Superior temporal gyrus (tissue), 1 donor: Measurements from ENCODE around the gene COPS4.
A peak's percentile ranks its signal among the peaks of the same experiment; 100 is the strongest.
"Not testable (repeated sequence)": the region's sequence is repeated elsewhere in the genome, so short reads cannot be mapped to it uniquely, and the experiment has no call there.

Experiments
- DNase-seq: peaks from one replicate; pipeline ENCODE4 v3.0.0-alpha.2; 2016; ENCODE audit errors: extremely low spot score

Gene COPS4

DNA sequence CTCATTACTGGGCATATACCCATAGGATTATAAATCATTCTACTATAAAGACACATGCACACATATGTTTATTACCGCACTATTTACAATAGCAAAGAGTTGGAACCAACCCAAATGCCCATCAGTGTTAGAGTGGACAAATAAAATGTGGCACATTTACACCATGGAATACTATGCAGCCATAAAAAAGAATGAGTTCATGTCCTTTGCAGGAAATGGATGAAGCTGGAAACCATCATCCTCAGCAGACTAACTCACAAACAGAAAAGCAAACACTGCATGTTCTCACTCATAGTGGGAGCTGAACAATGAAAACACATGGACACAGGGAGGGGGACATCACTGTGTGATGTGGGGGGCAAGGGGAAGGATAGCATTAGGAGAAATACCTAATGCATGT is 11.4 kb upstream of the COPS4 start:
- not testable (repeated sequence) for DNase-seq

- DNase-seq, result no peak
Observed at GRCh38 chr4:83024233-83024632, 10.8 kb upstream of the COPS4 start.

DNA sequence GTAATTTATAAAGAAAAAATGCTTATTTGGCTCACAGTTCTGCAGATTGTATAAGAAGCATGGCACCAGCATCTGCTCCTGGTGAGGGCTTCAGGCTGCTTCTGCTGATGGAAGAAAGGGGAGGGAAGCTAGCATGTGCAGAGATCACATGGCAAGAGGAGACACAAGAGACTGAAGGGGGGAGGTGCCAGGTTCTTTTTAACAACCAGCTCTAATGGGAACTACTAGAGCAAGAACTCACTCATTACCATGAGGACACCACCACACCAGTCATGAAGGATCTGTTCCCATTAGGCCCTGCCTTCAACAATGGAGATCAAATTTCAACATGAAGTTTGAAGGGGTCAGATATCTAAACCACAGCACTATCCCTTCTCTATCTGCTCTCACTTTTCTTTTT is 9.4 kb upstream of the COPS4 start:
- DNase-seq, result no peak

GRCh38 chr4:83028976-83029375 is 6.0 kb upstream of the COPS4 start:
- no peak for DNase-seq

DNA sequence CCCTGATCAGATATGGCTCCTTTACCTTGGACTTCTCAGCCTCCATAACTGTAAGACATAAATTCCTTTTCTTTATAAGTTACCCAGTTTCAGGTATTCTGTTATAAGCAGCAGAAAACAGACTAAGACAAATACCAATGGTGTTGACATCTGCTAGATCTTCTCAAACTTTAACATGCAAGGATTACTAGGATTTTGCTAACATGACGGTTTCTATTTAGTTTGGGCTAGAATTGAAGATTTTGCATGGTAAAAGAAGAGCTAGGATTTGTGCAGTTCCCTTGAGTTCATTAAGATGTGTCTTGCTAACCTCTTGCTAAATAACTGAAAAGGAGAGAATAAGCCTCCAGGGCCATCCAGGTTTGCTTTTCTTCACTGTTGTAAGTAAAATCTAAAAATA is 5.3 kb upstream of the COPS4 start:
- no peak for DNase-seq

GRCh38 chr4:83036991-83037665 is 2.1 kb downstream of the COPS4 start:
- no peak for DNase-seq

DNA sequence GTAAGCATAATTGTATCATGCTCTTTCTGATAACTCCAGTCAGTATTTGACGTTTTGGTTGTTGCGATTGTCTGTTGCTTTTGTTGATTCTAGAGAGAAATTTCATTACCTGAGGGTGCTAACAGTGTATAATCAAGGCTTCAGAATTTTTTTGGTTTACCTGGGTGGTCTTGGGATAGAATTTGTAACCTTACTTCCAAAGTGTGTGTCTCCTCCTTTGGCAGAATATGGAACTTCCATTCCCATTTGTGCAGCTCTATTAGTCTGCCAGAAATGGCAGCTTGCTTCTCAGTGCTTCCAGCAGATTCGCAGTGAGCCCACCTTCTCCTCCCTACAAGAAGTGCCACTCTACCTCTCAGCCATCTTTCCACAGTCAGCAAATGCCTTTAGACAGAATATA is 5.3 kb downstream of the COPS4 start:
- DNase-seq, result no peak

- not testable (repeated sequence) for DNase-seq
Observed at GRCh38 chr4:83043157-83043556, 8.2 kb downstream of the COPS4 start.

GRCh38 chr4:83043801-83044407 is 8.9 kb downstream of the COPS4 start:
- no peak for DNase-seq

DNA sequence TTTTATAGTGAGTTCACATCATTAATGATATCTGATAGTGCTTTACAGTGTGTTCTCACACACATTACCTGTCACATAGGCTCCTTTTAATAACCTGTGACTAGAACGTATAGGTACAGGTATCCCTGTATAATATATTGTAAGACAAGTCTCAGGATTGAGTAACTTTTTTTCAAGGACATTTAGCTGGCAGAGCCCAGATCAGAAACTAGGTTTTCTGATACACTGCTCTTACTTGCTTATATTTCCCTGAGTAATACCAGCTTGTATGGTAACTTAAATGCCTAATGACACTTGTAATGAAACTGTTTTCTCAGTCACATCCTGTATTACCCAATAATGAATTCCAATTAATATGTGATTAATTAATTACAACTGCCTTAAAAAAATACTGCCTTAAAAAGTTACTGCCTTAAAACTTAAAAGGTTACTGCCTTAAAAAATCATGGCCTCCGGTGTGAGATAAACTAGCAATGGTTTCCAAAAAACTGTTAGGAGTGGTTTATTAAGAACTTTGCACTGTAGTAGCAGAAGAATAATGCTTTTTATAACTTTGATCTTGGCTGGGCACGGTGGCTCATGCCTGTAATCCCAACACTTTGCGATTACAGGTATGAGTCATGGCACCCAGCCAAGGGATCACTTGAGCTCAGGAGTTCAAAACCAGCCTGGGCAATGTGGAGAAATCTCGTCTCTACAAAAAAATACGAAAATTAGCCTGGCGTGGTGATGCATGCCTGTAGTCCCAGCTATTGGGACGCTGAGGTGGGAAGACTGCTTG is 11.9 kb downstream of the COPS4 start:
- no peak for DNase-seq

DNA sequence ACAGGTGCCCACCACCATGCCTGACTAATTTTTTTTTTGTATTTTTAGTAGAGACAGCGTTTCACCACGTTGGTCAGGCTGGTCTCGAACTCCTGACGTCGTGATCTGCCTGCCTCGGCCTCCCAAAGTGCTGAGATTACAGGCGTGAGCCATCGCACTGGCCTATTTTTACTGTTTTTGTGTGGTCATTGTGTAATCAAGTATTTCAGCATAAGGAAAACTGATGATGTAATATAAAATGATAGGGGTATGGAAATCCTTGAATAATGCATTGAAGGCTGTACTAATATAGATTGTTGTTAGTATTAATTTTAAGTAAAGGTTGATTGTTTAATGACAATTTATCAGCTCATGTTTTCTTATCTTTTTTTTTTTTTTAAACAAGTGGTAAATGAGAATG is 13.8 kb downstream of the COPS4 start:
- DNase-seq, result not testable (repeated sequence)

- DNase-seq, result no peak
Observed at GRCh38 chr4:83054928-83055327, 19.9 kb downstream of the COPS4 start.

DNA sequence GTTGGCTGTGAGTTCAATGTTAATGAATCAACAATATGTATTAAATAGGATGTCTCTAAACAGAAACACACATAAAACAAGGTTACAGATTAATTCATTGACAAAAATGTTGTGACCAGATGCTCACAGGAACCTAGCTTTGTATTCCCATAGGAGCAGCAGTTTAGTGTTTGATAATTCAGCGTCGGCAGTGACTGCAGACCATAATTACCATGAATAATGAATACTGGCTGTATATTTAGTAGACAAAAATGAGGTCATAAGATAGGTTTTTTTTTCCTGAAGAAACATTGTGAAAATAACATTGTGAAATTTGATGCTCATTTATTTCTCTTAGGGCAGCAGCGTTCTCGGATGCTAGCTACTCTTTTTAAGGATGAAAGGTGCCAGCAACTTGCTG is 27.8 kb downstream of the COPS4 start:
- no peak for DNase-seq

DNA sequence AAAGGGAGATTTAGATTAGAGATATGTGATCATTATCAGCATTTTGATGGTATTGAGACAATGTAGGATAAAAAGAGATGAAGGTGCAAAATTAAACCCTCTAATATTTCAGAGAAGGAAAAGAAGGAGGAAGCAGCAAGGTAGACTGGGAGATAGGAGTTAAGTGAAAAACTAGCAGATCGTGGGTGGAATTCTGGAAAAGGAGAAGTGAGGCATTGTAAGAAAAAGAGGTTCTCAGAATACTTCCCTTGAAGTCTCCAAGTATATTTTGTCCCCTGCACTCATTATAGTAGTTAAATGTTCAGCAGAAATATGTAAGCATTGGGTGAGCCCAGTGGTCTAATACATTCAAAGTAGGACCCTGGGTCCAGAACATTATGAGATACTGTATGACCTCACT is 30.3 kb downstream of the COPS4 start:
- no peak for DNase-seq

DNA sequence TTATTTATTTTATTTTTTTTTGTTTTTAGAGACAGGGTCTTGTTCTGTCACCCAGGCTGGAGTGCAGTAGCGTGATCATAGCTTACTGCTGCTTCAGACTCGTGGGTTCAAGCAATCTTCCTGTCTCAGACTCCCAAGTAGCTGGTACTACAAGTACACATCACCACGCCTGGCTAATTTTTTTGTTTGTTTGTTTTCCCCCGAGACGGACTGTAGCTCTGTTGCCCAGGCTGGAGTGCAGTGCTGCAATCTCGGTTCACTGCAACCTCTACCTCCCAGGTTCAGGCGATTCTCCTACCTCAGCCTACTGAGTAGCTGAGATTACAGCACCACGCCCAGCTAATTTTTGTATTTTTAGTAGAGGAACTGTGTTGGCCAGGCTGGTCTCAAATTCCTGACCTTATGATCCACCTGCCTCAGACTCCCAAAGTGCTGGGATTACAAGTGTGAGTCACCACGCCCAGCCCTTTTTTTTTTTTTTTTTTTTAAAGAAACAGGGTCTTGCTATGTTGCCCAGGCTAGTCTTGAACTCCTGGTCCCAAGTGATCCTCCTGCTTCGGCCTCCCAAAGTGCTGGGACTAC is 32.2 kb downstream of the COPS4 start:
- no peak for DNase-seq

DNA sequence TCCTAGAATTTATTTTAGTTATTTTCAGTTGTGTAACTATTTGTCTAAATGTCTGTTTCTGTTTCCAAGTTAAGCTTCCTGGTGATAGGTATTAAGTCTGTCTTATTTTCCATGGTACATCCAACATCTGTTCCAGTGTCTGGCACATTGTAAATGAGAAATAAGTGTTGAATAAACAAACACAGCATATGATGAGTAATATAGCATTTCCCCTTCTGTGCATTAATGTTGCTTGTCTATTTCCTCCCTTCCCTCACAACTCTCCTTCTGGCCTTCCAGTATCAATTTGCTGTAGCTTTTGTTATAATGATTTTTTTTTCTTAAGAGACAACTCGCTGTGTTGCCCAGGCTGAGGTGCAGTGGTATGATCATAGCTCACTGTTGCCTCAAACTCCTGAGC is 36.1 kb downstream of the COPS4 start:
- DNase-seq, result no peak

GRCh38 chr4:83074086-83074704 is 39.2 kb downstream of the COPS4 start:
- peak; percentile 83 for DNase-seq

GRCh38 chr4:83074783-83075182 is 39.8 kb downstream of the COPS4 start:
- DNase-seq, result not testable (repeated sequence)

DNA sequence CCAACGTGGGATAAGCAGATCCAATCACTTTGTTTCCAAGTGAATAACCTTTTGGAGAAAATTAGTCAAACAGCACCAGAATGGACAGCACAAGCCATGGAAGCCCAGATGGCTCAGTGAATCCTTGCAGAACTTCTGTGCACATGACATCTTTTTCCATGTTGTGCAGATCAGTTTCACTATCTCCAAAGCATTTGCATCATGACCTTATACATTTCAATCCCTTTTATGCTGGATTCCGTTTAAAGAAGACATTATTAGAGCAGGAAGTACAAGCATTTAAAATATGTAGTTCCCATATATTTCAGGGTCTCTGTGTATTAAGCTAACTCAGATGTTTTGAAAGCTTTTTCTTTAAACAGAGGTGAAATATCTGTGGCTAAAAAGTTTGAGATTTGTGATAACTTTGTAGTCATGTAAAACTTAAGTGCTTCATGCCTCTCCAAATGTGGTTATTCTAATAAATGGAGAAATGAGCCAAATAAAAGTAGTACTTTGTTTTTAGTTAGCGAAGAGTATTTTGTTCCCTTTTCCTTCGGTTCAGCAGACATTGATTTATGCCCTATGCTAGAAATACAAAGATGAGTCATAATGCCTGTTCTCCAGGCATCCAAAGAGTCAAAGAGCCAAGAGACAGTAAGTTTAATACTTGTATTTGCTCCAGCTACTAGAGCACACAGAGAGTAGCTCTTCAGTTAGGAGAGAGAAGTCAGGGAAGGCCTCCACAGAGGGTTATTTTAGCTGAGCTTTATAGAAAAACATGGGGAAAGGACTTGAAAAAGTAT is 40.5 kb downstream of the COPS4 start:
- DNase-seq, result no peak

- no peak for DNase-seq
Observed at GRCh38 chr4:83080561-83080960, 45.6 kb downstream of the COPS4 start.

GRCh38 chr4:83082777-83083176 is 47.8 kb downstream of the COPS4 start:
- no peak for DNase-seq
